Tibial artery (tissue), 4 donors: ENCODE measurements around the gene KCNMA1.

Experiments
- DNase-seq, 2 donors: peaks; one replicate each; pipeline ENCODE4 v3.0.0-alpha.2; 2019
- H3K27ac ChIP-seq, 2 donors: fragments of 200-600 bp; sonication (generic) in 1 of 2; 1 replicate in 1 of 2; 2 replicates in 1 of 2; pipeline ENCODE4 v1.5.1; 2018 to 2019; ENCODE audit warnings: mild to moderate bottlenecking in 1 of 2
- H3K27me3 ChIP-seq, 2 donors: fragments of 200-600 bp; sonication (generic) in 1 of 2; one replicate each; pipeline versions ENCODE4 v1.5.1 to v1.6.0; 2016 to 2019
- H3K36me3 ChIP-seq, 3 donors: fragments of 200-600 bp; sonication (generic) in 2 of 3; one replicate each; pipeline ENCODE4 v1.5.1; 2016 to 2019; ENCODE audit warnings: mild to moderate bottlenecking in 2 of 3
- H3K4me1 ChIP-seq, 4 donors: fragments of 200-600 bp; sonication (generic) in 2 of 4; 1 replicate in 3 of 4; 2 replicates in 1 of 4; pipeline ENCODE4 v1.5.1; 2016 to 2019
- H3K4me3 ChIP-seq, 2 donors: fragments of 200-600 bp; sonication (generic) in 1 of 2; 1 replicate in 1 of 2; 2 replicates in 1 of 2; pipeline ENCODE4 v1.5.1; 2018 to 2019; ENCODE audit warnings: mild to moderate bottlenecking in 2 of 2
- H3K9me3 ChIP-seq, 3 donors: fragments of 200-600 bp; sonication (generic) in 1 of 3; one replicate each; pipeline ENCODE4 v1.5.1; 2016 to 2019
- CTCF ChIP-seq, 2 experiments: fragments of 200-600 bp in 1 of 2; fragments of 450-650 bp in 1 of 2; IDR thresholded peaks; one replicate each; pipeline ENCODE4 v1.5.1; 2017 to 2019; ENCODE audit warnings: antibody characterized with exemption in 2 of 2, mild to moderate bottlenecking in 1 of 2, moderate library complexity in 1 of 2
- intact Hi-C: fragments of 100-400 bp; cut with DNase I; formaldehyde crosslinking; loops from one replicate; pipeline ENCODE4 v1.15.0; 2023; ENCODE audit warnings: low total_unique reads

Gene KCNMA1

GRCh38 chr10:76871697-76872295 lies 765.8 kb downstream of the KCNMA1 start:
- intact Hi-C loops = no loop called here
- H3K9me3 ChIP-seq = no peaks in the 10 kb centered on the region
- H3K4me1 ChIP-seq = peaks cover 0 to 24% (median 7%) of the 10 kb centered on the region in 4 donors
- H3K27ac ChIP-seq = no peak overlapping the region
- no peaks in the 10 kb centered on the region for H3K27me3 ChIP-seq
- no peak overlapping the region for H3K4me3 ChIP-seq
- no peak for DNase-seq
- no peak for TF ChIP-seq CTCF (IDR thresholded peaks at IDR 0.05)
- no peaks in the 10 kb centered on the region for H3K36me3 ChIP-seq

- H3K9me3 ChIP-seq = no peaks in the 10 kb centered on the region
- no peaks in the 10 kb centered on the region for H3K27me3 ChIP-seq
- no peak for DNase-seq
- intact Hi-C loops = no loop called here
- H3K4me3 ChIP-seq = no peak overlapping the region
- H3K27ac ChIP-seq = no peak overlapping the region
- no peaks in the 10 kb centered on the region for H3K36me3 ChIP-seq
- H3K4me1 ChIP-seq = peaks cover 0 to 17% (median 7%) of the 10 kb centered on the region in 4 donors
- no peak for TF ChIP-seq CTCF (IDR thresholded peaks at IDR 0.05)
Observed at GRCh38 chr10:76869931-76870330, 767.7 kb downstream of the KCNMA1 start.

GRCh38 chr10:76868098-76868977 lies 769.3 kb downstream of the KCNMA1 start:
- Histone ChIP-seq H3K4me1 (peaks cover 0 to under 1% (median 0%) of the 10 kb centered on the region in 4 donors), H3K27me3 (no peaks in the 10 kb centered on the region), H3K9me3 (no peaks in the 10 kb centered on the region), H3K4me3 (no peak overlapping the region), H3K36me3 (no peaks in the 10 kb centered on the region), H3K27ac (no peak overlapping the region)
- peak in 1 of 2 donors; percentile 31 for DNase-seq
- TF ChIP-seq CTCF (IDR thresholded peaks at IDR 0.05) = no peak
- intact Hi-C loops = no loop called here

- DNase-seq = no peak
- H3K36me3 ChIP-seq = no peaks in the 10 kb centered on the region
- no peak overlapping the region for H3K27ac ChIP-seq
- no peaks in the 10 kb centered on the region for H3K27me3 ChIP-seq
- H3K4me1 ChIP-seq = no peaks in the 10 kb centered on the region
- TF ChIP-seq CTCF (IDR thresholded peaks at IDR 0.05) = no peak
- H3K4me3 ChIP-seq = no peak overlapping the region
- no peaks in the 10 kb centered on the region for H3K9me3 ChIP-seq
- intact Hi-C loops = no loop called here
Observed at GRCh38 chr10:76866841-76867586, 770.6 kb downstream of the KCNMA1 start.

GRCh38 chr10:76864922-76865321 lies 772.7 kb downstream of the KCNMA1 start:
- Histone ChIP-seq H3K4me1 (no peaks in the 10 kb centered on the region), H3K9me3 (no peaks in the 10 kb centered on the region), H3K27me3 (no peaks in the 10 kb centered on the region), H3K36me3 (no peaks in the 10 kb centered on the region), H3K27ac (no peak overlapping the region), H3K4me3 (no peak overlapping the region)
- no peak for DNase-seq
- no peak for TF ChIP-seq CTCF (IDR thresholded peaks at IDR 0.05)
- intact Hi-C loops = no loop called here
